Activated CD4-positive, alpha-beta T cell treated with anti-CD3 and anti-CD28 coated beads for 1 hour (primary cell): ENCODE results near the gene AGTRAP.
A peak's percentile ranks its signal among the peaks of the same experiment; 100 is the strongest.

Source experiments
- DNase-seq: peaks from one replicate; pipeline ENCODE4 v3.0.0-alpha.2; 2020

Gene AGTRAP

GRCh38 chr1:11735854-11736745, at the start of gene AGTRAP:
TSS of gene AGTRAP (plus strand) at chr1:11736136. CDS start at chr1:11736209, 73 bp downstream.
- DNase-seq, result peak; percentile 75

GRCh38 chr1:11688506-11688905, 47.4 kb upstream of the AGTRAP start:
- no peak for DNase-seq

- no peak for DNase-seq
Measured at GRCh38 chr1:11690397-11691301, 45.3 kb upstream of the AGTRAP start.

GRCh38 chr1:11691302-11691914, 44.5 kb upstream of the AGTRAP start, which contains the start of gene DRAXIN:
TSS of gene DRAXIN (plus strand) at chr1:11691710. CDS start at chr1:11706259, 14,549 bp downstream.
- no peak for DNase-seq

GRCh38 chr1:11691928-11692711, 43.8 kb upstream of the AGTRAP start:
- DNase-seq, result no peak

GRCh38 chr1:11693024-11693590, 42.8 kb upstream of the AGTRAP start:
- DNase-seq, result no peak

GRCh38 chr1:11693917-11694316, 42.0 kb upstream of the AGTRAP start:
- no peak for DNase-seq

GRCh38 chr1:11695861-11696260, 40.1 kb upstream of the AGTRAP start:
- no peak for DNase-seq

- no peak for DNase-seq
Measured at GRCh38 chr1:11697188-11697892, 38.6 kb upstream of the AGTRAP start.

- DNase-seq, result no peak
Measured at GRCh38 chr1:11697893-11698210, 38.1 kb upstream of the AGTRAP start.

- DNase-seq, result no peak
Measured at GRCh38 chr1:11700601-11701467, 35.1 kb upstream of the AGTRAP start.

- no peak for DNase-seq
Measured at GRCh38 chr1:11701551-11701961, 34.4 kb upstream of the AGTRAP start.

- DNase-seq, result no peak
Measured at GRCh38 chr1:11701981-11702803, 33.7 kb upstream of the AGTRAP start.

- no peak for DNase-seq
Measured at GRCh38 chr1:11703357-11704193, 32.4 kb upstream of the AGTRAP start.

- no peak for DNase-seq
Measured at GRCh38 chr1:11704194-11704529, 31.8 kb upstream of the AGTRAP start.

- no peak for DNase-seq
Measured at GRCh38 chr1:11704691-11705475, 31.1 kb upstream of the AGTRAP start.

- DNase-seq, result no peak
Measured at GRCh38 chr1:11705596-11705995, 30.3 kb upstream of the AGTRAP start.

GRCh38 chr1:11706292-11706691, 29.6 kb upstream of the AGTRAP start:
- DNase-seq, result no peak
